A549 (cell line): ENCODE results near the gene SAMD3.

Source experiments
- EP300 ChIP-seq, 2 experiments: fragments of >200 bp; sonication (Bioruptor Twin); formaldehyde crosslinking; IDR thresholded peaks; 2 replicates in 1 of 2; 3 replicates in 1 of 2; pipeline ENCODE4 v1.6.1; 2016 to 2017
- GATA3 ChIP-seq: IDR thresholded peaks from 2 replicates; pipeline ENCODE4 v1.6.1; 2012; ENCODE audit warnings: borderline replicate concordance
- TF ChIP-seq, protein P1 (sequence below): fragments of >200 bp; sonication (Bioruptor Twin); formaldehyde crosslinking; IDR thresholded peaks from 3 replicates; pipeline ENCODE4 v1.5.1; 2016

DNA sequence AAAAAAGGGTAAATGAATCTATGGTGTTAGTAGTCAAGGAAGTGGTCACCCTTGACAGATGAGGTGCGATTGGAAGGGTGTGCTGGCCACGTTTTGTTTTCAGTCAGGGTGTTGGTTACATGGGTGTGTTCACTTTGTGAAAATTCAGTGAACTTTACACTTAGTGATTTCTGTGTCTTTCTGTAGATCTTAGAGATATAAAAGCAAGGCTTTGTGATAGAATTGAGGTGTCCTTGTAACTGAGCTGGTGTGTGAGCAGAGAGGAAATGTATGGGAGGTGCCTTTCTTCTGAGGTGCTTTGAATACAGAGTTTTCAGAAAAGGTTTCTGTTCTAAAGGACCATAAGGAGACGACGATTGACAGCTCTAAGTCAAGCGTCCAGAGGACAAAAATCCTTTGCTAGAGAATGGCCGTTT lies 90.5 kb downstream of the SAMD3 start:
- TF ChIP-seq, protein P1, sequence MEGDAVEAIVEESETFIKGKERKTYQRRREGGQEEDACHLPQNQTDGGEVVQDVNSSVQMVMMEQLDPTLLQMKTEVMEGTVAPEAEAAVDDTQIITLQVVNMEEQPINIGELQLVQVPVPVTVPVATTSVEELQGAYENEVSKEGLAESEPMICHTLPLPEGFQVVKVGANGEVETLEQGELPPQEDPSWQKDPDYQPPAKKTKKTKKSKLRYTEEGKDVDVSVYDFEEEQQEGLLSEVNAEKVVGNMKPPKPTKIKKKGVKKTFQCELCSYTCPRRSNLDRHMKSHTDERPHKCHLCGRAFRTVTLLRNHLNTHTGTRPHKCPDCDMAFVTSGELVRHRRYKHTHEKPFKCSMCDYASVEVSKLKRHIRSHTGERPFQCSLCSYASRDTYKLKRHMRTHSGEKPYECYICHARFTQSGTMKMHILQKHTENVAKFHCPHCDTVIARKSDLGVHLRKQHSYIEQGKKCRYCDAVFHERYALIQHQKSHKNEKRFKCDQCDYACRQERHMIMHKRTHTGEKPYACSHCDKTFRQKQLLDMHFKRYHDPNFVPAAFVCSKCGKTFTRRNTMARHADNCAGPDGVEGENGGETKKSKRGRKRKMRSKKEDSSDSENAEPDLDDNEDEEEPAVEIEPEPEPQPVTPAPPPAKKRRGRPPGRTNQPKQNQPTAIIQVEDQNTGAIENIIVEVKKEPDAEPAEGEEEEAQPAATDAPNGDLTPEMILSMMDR, result no peak
- no peak for TF ChIP-seq EP300 (IDR thresholded peaks at IDR 0.05)
- TF ChIP-seq GATA3, result no peak
